ENCODE data around the gene RRAGB.
"Not testable (repeated sequence)": the region's sequence is repeated elsewhere in the genome, so short reads cannot be mapped to it uniquely, and the experiment has no call there.

Gene RRAGB

GRCh38 chrX:55738969-55739368 lies 21.4 kb downstream of the RRAGB start:
- TF ChIP-seq CTCF (IDR thresholded peaks at IDR 0.05), result no peak
- H3K27ac ChIP-seq, result no peak overlapping the region
- no peak for DNase-seq (ENCODE audit: low spot score)

GRCh38 chrX:55742649-55743048 lies 25.1 kb downstream of the RRAGB start:
- TF ChIP-seq CTCF (IDR thresholded peaks at IDR 0.05), result no peak
- no peak for DNase-seq (ENCODE audit: low spot score)
- H3K4me3 ChIP-seq, result no peak overlapping the region
- no peak overlapping the region for H3K27ac ChIP-seq

More at GRCh38 chrX:55738969-55739368, 21.4 kb downstream of the RRAGB start:
- no peak overlapping the region for H3K4me3 ChIP-seq

GRCh38 chrX:55748463-55748862 lies 30.9 kb downstream of the RRAGB start:
- not testable (repeated sequence) for H3K27ac ChIP-seq; H3K4me3 ChIP-seq; DNase-seq (ENCODE audit: low spot score)

GRCh38 chrX:55750256-55750655 lies 32.7 kb downstream of the RRAGB start:
- H3K4me3 ChIP-seq, result no peak overlapping the region
- H3K27ac ChIP-seq, result no peak overlapping the region
- DNase-seq (ENCODE audit: low spot score), result no peak
- no peak for TF ChIP-seq CTCF (IDR thresholded peaks at IDR 0.05)

- DNase-seq (ENCODE audit: low spot score), result no peak
- no peak overlapping the region for H3K4me3 ChIP-seq
- no peak overlapping the region for H3K27ac ChIP-seq
- no peak for TF ChIP-seq CTCF (IDR thresholded peaks at IDR 0.05)
Observed at GRCh38 chrX:55754861-55755294, 37.3 kb downstream of the RRAGB start.

- TF ChIP-seq CTCF (IDR thresholded peaks at IDR 0.05), result no peak
- Histone ChIP-seq H3K27ac (no peak overlapping the region), H3K4me3 (no peak overlapping the region)
- no peak for DNase-seq (ENCODE audit: low spot score)
Observed at GRCh38 chrX:55758033-55758432, 40.5 kb downstream of the RRAGB start.

GRCh38 chrX:55759478-55759877 lies 41.9 kb downstream of the RRAGB start:
- no peak overlapping the region for H3K4me3 ChIP-seq
- H3K27ac ChIP-seq, result no peak overlapping the region
- no peak for DNase-seq (ENCODE audit: low spot score)
- no peak for TF ChIP-seq CTCF (IDR thresholded peaks at IDR 0.05)

- Histone ChIP-seq H3K27ac (no peak overlapping the region), H3K4me3 (no peak overlapping the region)
- no peak for TF ChIP-seq CTCF (IDR thresholded peaks at IDR 0.05)
- no peak for DNase-seq (ENCODE audit: low spot score)
Observed at GRCh38 chrX:55767100-55767499, 49.6 kb downstream of the RRAGB start.

- H3K4me3 ChIP-seq; H3K27ac ChIP-seq; DNase-seq (ENCODE audit: low spot score): not testable (repeated sequence)
Observed at GRCh38 chrX:55774419-55774818, 56.9 kb downstream of the RRAGB start.
